Fibroblast of lung (primary cell): ENCODE measurements around the gene CASQ1. TPM values are rescaled to one million over a fixed set of nuclear protein-coding genes. Genes with fewer than 3 reads are reported as not detected.

ENCODE experiments used
- DNase-seq, 2 donors: peaks; one replicate each; pipeline versions ENCODE4 v3.0.0 to v3.0.0-alpha.2; 2010; ENCODE audit warnings: low read depth in 2 of 2
- H2AFZ ChIP-seq: 2 replicates; pipeline ENCODE4 v1.5.1; 2012; ENCODE audit warnings: low read length, control low read depth, inconsistent platforms
- H3K27ac ChIP-seq: 2 replicates; pipeline ENCODE4 v1.5.1; 2011; ENCODE audit warnings: low read length, control low read depth; ENCODE audit not compliant: insufficient read depth
- H3K27me3 ChIP-seq: 2 replicates; pipeline ENCODE4 v1.5.1; 2011; ENCODE audit warnings: mild to moderate bottlenecking, low read length; ENCODE audit not compliant: control insufficient read depth, insufficient read depth
- H3K36me3 ChIP-seq: 2 replicates; pipeline ENCODE4 v1.5.1; 2011; ENCODE audit warnings: low read length; ENCODE audit not compliant: control insufficient read depth, insufficient read depth
- H3K4me1 ChIP-seq: 2 replicates; pipeline ENCODE4 v1.5.1; 2011; ENCODE audit warnings: low read length; ENCODE audit not compliant: control insufficient read depth, insufficient read depth; ENCODE audit errors: extremely low read depth
- H3K4me2 ChIP-seq: 2 replicates; pipeline ENCODE4 v1.5.1; 2011; ENCODE audit warnings: low read length, control low read depth; ENCODE audit not compliant: insufficient read depth; ENCODE audit errors: extremely low read depth
- H3K4me3 ChIP-seq, 4 experiments: fragments of 200-600 bp in 1 of 4; sonication (generic) in 1 of 4; replicated peaks in 1 of 4; 2 replicates each; pipeline ENCODE4 v1.5.1; 2011 to 2016; ENCODE audit warnings: low read length in 4 of 4, low read depth in 3 of 4, mild to moderate bottlenecking in 3 of 4, control low read depth in 2 of 4, inconsistent platforms in 1 of 4, mixed read lengths in 1 of 4; ENCODE audit not compliant: insufficient read depth in 1 of 4; ENCODE audit errors: control extremely low read depth in 1 of 4
- H3K79me2 ChIP-seq: 2 replicates; pipeline ENCODE4 v1.5.1; 2012; ENCODE audit warnings: mild to moderate bottlenecking, low read length, inconsistent platforms; ENCODE audit not compliant: control insufficient read depth, insufficient read depth
- H3K9ac ChIP-seq: 2 replicates; pipeline ENCODE4 v1.5.1; 2011; ENCODE audit warnings: mild to moderate bottlenecking, low read length, control low read depth; ENCODE audit not compliant: insufficient read depth
- H3K9me3 ChIP-seq: 2 replicates; pipeline ENCODE4 v1.5.1; 2012; ENCODE audit warnings: low read depth, low read length; ENCODE audit not compliant: control insufficient read depth, insufficient read depth
- H4K20me1 ChIP-seq: 2 replicates; pipeline ENCODE4 v1.5.1; 2011; ENCODE audit warnings: low read length; ENCODE audit not compliant: control insufficient read depth, insufficient read depth; ENCODE audit errors: extremely low read depth
- CTCF ChIP-seq, 2 donors: IDR thresholded peaks in 1 of 2; conservative IDR thresholded peaks in 1 of 2; 1 replicate in 1 of 2; 2 replicates in 1 of 2; pipeline ENCODE4 v1.5.1; 2011 to 2012; ENCODE audit warnings: low read length in 2 of 2, control low read depth in 1 of 2, inconsistent platforms in 1 of 2, low read depth in 1 of 2, mild to moderate bottlenecking in 1 of 2
- EZH2 ChIP-seq: IDR thresholded peaks from 2 replicates; pipeline ENCODE4 v1.5.1; 2012; ENCODE audit warnings: low read length, control low read depth, mild to moderate bottlenecking; ENCODE audit errors: missing control alignments
- polyA plus RNA-seq, 2 donors: library from polyadenylated mRNA; depleted of rRNA in 1 of 2; stranded (reverse) in 1 of 2; unstranded in 1 of 2; fragments of >200 nt; gene quantifications; 2 replicates each; pipeline ENCODE4 v1.2.1, GENCODE V29; 2011 to 2012; ENCODE audit warnings: missing spikeins in 1 of 2
- total RNA-seq: library from RNA; depleted of rRNA; stranded (reverse); fragments of >200 nt; gene quantifications from 2 replicates; pipeline ENCODE4 v1.2.1, GENCODE V29; 2014

Gene CASQ1
- total and polyA plus RNA-seq, 2 donors (not counting 1 experiment from before 2014, with no cell fraction given) = 0.15 to 0.17 TPM

DNA sequence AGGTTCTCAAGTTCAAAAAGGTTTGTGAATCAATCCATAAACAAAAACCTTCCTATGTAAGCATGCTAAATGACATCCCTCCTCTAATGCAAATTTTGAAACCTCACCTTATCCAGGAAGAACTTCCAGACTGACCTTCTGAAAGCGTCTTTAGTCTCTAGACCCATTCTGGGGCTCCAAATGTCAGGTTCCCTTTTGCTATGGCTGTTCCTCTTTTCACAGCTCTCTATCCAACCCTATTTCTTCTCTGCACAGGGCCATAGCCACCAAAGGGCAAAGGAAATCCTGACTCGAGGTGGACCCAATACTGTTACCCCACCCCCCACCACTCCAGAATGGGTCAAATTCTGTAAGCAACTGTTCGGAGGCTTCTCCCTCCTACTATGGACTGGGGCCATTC is 35.6 kb upstream of the CASQ1 start:
- no peak for DNase-seq
- Histone ChIP-seq H3K4me3 (no peak overlapping the region), H3K27me3 (peaks cover 5% of the 10 kb centered on the region), H3K36me3 (no peaks in the 10 kb centered on the region), H3K9me3 (no peaks in the 10 kb centered on the region), H2AFZ (no peak overlapping the region), H3K9ac (no peak overlapping the region), H3K27ac (no peak overlapping the region), H3K4me1 (no peaks in the 10 kb centered on the region), H4K20me1 (no peaks in the 10 kb centered on the region), H3K79me2 (no peaks in the 10 kb centered on the region), H3K4me2 (no peak overlapping the region)
- TF ChIP-seq EZH2 (no peak), CTCF (conservative IDR thresholded peaks at IDR 0.05 in 1 of 2, IDR thresholded peaks at IDR 0.05 in 1 of 2; ENCODE audit: low read depth in 1 of 2, low read length in 2 of 2) (no peak)

DNA sequence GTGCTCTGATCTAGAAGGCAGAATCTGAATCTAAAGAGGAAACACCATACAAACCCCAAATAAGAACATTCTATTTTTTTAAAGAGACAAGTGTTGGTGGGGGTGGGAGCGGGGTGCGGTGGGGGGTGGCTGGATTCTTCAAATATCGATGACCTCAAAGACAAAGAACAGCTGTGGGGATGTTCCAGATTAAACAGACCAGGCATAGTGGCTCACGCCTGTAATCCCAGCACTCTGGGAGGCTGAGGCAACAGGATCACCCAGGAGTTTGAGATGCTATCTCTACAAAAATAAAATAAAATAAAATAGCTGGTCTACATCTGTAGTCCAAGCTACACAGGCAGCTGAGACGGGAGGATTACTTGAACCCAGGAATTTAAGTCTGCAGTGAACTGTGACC is 34.0 kb upstream of the CASQ1 start:
- DNase-seq = no peak
- no peaks in the 10 kb centered on the region for H3K79me2 ChIP-seq
- no peaks in the 10 kb centered on the region for H4K20me1 ChIP-seq
- peaks cover 8% of the 10 kb centered on the region for H3K27me3 ChIP-seq
- H2AFZ ChIP-seq = no peak overlapping the region
- H3K27ac ChIP-seq = no peak overlapping the region
- H3K4me3 ChIP-seq = no peak overlapping the region
- no peaks in the 10 kb centered on the region for H3K9me3 ChIP-seq
- no peak overlapping the region for H3K9ac ChIP-seq
- no peaks in the 10 kb centered on the region for H3K4me1 ChIP-seq
- TF ChIP-seq CTCF (conservative IDR thresholded peaks at IDR 0.05 in 1 of 2, IDR thresholded peaks at IDR 0.05 in 1 of 2; ENCODE audit: low read depth in 1 of 2, low read length in 2 of 2) = no peak
- no peak for TF ChIP-seq EZH2
- H3K36me3 ChIP-seq = no peaks in the 10 kb centered on the region
- H3K4me2 ChIP-seq = no peak overlapping the region

GRCh38 chr1:160157174-160157573 is 33.2 kb upstream of the CASQ1 start:
- Histone ChIP-seq H3K27me3 (peaks cover 8% of the 10 kb centered on the region), H3K36me3 (no peaks in the 10 kb centered on the region), H3K4me1 (no peaks in the 10 kb centered on the region), H4K20me1 (no peaks in the 10 kb centered on the region), H3K9ac (no peak overlapping the region), H2AFZ (no peak overlapping the region), H3K9me3 (no peaks in the 10 kb centered on the region), H3K4me3 (no peak overlapping the region), H3K4me2 (no peak overlapping the region), H3K27ac (no peak overlapping the region), H3K79me2 (no peaks in the 10 kb centered on the region)
- TF ChIP-seq CTCF (conservative IDR thresholded peaks at IDR 0.05 in 1 of 2, IDR thresholded peaks at IDR 0.05 in 1 of 2; ENCODE audit: low read depth in 1 of 2, low read length in 2 of 2) (no peak), EZH2 (no peak)
- DNase-seq = no peak
